ENCODE data around the gene SSR2.

Gene SSR2

DNA sequence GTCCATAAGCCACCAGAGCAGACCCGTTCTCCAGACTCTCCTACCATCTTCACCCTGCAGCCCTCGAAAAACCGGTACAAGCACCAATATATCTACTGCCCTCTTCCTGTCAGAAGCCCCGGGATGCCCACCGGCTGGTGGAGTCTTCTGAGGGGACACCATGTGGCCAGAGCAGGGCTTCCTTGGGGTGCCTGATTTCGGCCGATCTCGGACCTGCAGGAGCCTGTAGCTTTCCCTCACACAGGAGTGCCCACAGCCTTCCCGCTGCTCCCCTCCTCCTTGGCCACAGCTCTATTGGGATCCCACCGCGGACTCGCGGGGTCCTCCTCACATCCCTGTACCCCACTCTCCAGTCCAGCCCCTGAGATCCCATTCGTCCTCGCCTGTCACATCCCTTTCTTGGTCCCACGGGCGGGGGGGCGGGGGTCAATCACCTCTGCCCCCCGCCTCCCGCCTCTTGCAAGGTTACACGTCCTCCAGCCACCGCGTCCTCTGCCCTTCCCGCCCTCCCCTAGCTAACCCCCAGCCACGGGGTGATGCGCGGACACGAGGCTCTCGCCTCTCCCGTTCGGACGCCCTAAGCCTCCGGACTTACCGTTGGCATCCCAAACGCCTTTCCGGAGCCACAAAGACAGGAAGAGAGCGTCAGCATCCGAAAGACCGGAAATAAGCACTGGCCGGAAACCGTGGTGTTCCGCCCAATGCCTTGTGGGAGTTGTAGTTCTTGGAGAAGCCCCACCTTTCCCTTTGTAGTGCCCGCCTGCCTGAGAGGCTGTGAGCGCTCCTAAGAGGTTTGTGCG lies at the start of gene SSR2:
Gene SSR2, minus strand, starts transcription at position 659 of the 800 bp plus-strand sequence. CDS start 784 bp downstream, outside the sequence.
- DNase-seq = peak; percentile 71 to 73

DNA sequence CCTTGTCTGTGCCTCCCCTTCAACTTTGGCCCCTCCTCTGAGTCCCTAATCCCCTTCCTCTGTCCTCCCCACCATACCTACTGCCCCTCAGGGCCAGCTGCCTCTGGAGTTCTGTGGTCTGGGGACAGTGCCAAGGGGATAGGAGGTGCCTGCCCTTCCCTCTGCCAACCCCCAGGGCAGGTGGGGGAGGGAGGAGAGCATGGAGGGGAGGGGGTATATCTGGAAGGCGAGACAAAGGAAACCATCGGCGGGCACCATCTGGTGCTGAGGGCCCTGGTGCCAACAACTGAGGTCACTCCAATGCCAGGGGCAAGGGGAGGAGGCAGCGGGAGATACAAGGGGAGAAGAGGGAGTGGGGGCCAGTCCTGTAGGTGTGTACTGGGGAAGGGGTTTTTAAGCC lies 49.8 kb upstream of the SSR2 start:
- DNase-seq = no peak

DNA sequence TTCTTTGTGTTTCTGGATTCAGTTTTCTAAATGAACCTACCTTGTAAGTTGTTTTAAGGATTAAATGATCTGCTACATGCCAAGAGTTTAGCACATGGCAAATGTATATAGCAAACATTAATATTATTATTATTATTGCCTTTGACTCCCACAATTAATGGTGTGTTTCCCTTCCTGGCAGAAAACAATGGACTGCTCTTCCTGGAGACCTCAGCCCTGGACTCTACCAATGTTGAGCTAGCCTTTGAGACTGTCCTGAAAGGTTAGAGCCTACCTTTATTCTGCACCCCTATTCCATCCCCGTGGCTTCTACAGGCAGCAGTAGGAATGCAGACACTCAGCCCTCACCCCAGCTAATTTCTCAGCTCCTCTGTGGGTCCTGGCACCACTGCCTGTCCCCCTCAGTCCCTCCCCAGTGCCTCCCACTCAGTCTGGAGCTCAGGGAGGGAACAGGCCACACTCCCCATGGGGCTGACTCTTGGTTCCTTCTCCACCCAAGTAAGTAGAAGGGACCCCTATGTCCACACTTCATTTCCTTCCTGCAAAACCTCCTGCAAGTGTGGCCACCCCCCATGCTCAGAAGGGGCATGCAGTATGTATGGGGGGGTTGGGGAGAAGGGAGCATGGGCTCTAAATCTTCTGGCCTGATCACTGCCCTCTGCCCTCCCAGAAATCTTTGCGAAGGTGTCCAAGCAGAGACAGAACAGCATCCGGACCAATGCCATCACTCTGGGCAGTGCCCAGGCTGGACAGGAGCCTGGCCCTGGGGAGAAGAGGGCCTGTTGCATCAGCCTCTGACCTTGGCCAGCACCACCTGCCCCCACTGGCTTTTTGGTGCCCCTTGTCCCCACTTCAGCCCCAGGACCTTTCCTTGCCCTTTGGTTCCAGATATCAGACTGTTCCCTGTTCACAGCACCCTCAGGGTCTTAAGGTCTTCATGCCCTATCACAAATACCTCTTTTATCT lies 49.0 kb upstream of the SSR2 start:
- DNase-seq = no peak

DNA sequence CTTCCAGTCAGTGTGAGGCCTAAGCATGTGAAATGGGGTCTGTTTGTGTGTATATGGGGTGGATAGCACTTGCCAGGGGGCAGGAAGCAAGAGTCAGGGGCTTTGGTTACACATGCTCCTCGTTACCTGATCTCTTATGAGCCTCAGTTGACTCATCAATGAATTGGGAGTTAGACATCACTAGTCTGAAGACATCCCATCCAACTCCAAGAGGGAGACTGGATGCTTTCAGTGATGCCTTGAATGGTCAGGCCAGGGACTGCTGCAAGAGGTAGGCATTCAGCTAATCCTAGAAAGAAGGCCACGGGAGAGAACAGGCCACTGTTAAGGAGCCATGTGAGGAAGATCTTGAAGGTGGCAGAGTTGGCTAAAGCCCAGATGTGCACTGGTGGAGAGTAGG lies 46.5 kb upstream of the SSR2 start:
- no peak for DNase-seq

DNA sequence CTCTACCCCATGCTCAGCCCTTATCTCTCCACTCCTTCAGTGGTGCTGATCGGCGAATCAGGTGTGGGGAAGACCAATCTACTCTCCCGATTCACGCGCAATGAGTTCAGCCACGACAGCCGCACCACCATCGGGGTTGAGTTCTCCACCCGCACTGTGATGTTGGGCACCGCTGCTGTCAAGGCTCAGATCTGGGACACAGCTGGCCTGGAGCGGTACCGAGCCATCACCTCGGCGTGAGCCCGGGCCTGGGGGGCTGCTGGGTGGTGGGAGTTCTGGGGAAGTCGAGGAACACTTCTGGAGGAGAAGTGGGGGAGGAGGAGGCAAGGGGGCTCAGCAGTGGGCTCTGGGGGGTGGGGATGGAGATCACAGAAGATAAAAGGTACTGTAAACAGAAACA lies 45.1 kb upstream of the SSR2 start:
- no peak for DNase-seq

GRCh38 chr1:156065212-156065611 lies 44.5 kb upstream of the SSR2 start:
- no peak for DNase-seq

DNA sequence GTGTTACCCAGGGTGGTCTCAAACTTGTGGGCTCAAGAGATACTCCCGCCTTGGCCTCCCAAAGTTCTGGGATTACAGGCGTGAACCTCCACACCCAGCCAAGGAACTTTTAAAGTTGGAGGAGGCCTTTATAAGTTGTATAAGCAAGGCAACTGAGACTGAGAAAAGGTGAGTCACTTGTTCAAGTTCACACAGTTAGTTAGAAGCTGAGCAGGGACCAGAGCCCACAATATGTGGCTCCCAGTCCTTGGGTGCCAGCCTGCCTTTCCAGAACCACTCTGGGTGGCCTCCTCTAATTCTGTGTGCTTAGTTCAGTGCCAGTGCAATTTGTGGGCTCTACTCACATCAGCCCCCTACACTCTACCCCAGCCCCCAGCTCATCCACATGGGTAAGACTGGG lies 43.9 kb upstream of the SSR2 start:
- DNase-seq = no peak

DNA sequence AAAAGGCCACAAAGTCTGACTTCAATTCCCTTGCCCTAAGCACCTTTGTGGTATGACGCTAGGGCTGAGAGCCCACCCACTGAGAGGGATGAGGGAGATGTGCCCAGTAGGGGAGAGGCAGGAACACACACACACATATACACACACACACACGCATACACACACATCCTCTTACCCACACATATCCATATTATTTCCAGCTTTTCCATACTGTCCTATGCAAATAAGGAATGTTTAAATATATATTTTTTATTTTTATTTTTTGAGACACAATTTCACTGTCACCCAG lies 43.2 kb upstream of the SSR2 start:
- no peak for DNase-seq

- DNase-seq = no peak
Measured at GRCh38 chr1:156062189-156062588, 41.4 kb upstream of the SSR2 start.

GRCh38 chr1:156060937-156061636 lies 40.3 kb upstream of the SSR2 start, which contains the start of gene RAB25:
RAB25 (plus strand) TSS chr1:156061160; CDS start chr1:156061401, 241 bp downstream.
- DNase-seq = no peak

DNA sequence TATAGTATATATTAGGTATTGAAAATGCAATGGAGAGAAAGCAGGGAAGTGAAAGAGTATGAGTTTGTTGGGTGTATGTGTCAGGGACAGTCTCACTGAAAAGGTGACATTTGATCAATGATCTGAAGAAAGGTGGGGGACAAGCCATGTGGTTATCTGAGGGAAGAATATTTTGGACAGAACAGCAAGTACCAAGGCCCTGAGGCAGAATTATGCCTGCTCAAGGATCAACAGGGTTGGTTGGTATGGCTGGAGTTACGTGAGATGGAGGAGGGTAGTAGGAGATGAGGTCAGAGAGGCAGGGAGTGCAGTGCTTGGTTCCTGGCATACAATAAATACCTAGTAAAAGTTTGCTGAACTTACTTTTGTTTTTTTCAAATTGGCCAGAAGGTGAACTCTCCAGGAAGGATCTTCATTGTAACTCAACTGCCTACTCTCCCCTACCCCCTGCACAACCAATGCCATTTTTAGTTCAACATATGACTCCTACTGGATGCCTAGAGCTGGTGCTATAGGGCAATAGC lies 35.6 kb upstream of the SSR2 start:
- DNase-seq = no peak

GRCh38 chr1:156055281-156056048 lies 34.7 kb upstream of the SSR2 start:
- DNase-seq = peak in 1 of 2 donors; percentile 8

- DNase-seq = peak; percentile 93 to 94
Measured at GRCh38 chr1:156054500-156055280, 33.9 kb upstream of the SSR2 start, which contains the start of gene LAMTOR2. LAMTOR2 (plus strand) TSS chr1:156054782; CDS start chr1:156054890, 108 bp downstream.

GRCh38 chr1:156053768-156054499 lies 33.2 kb upstream of the SSR2 start, which contains the start of gene UBQLN4:
UBQLN4 (minus strand) TSS chr1:156053798; CDS start chr1:156053701, 97 bp downstream.
- DNase-seq = peak; percentile 77 to 79

- peak; percentile 52 to 63 for DNase-seq
Measured at GRCh38 chr1:156052862-156053767, 32.4 kb upstream of the SSR2 start.

- DNase-seq = no peak
Measured at GRCh38 chr1:156051011-156051725, 30.4 kb upstream of the SSR2 start.

DNA sequence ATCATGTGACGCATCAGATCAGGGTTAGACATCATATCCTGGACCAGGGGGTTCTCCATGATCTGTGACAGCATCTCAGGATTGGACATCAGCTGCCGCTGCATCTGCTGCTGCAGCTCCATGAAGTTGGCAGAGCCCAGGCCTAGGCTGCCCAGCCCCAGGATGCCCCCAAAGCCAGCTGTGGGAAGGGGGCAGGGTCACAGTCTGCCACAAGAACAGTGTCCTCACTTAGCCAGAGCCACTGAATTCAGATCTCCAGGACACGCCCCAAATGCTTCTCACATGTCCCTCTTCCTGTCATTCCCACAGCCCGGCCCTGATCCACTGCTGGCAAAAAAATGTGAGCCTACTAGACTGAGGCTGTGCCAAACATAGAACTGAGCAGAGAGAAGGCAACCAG lies 29.6 kb upstream of the SSR2 start:
- DNase-seq = no peak

GRCh38 chr1:156048663-156049258 lies 28.0 kb upstream of the SSR2 start:
- DNase-seq = no peak

Measured in stimulated activated CD4-positive, alpha-beta T cell treated with anti-CD3 and anti-CD28 coated beads, Interleukin-2, amount 100 ng/mL, for 48 hours (primary cell).